AML-193 (cell line): ENCODE measurements around the gene GAS2L1.

Experiments
- DNase-seq, 2 experiments: peaks; one replicate each; lab custom pipeline; 2025; lab: John Stamatoyannopoulos, UW

GAS2L1 gene

GRCh38 chr22:29327089-29327764 is 20.8 kb downstream of the GAS2L1 start:
- DNase-seq = no peak

- DNase-seq = no peak
These were observed 21.6 kb downstream of the GAS2L1 start for GRCh38 chr22:29328055-29328454.

GRCh38 chr22:29328566-29329500 is 22.4 kb downstream of the GAS2L1 start:
- DNase-seq = no peak

- no peak for DNase-seq
These were observed 23.1 kb downstream of the GAS2L1 start for GRCh38 chr22:29329581-29329980.

- no peak for DNase-seq
These were observed 23.8 kb downstream of the GAS2L1 start for GRCh38 chr22:29330291-29330690.

- DNase-seq = no peak
These were observed 24.3 kb downstream of the GAS2L1 start for GRCh38 chr22:29330753-29331152.

GRCh38 chr22:29331213-29331612 is 24.8 kb downstream of the GAS2L1 start:
- no peak for DNase-seq

GRCh38 chr22:29331658-29332300 is 25.3 kb downstream of the GAS2L1 start:
- no peak for DNase-seq

- no peak for DNase-seq
These were observed 26.5 kb downstream of the GAS2L1 start for GRCh38 chr22:29332886-29333496.

GRCh38 chr22:29334148-29334547 is 27.7 kb downstream of the GAS2L1 start:
- no peak for DNase-seq

GRCh38 chr22:29334696-29335344 is 28.4 kb downstream of the GAS2L1 start:
- no peak for DNase-seq

GRCh38 chr22:29335656-29336055 is 29.2 kb downstream of the GAS2L1 start:
- DNase-seq = no peak

GRCh38 chr22:29336751-29337490 is 30.5 kb downstream of the GAS2L1 start:
- no peak for DNase-seq

GRCh38 chr22:29337631-29338284 is 31.3 kb downstream of the GAS2L1 start:
- DNase-seq = no peak

GRCh38 chr22:29338398-29338797 is 31.9 kb downstream of the GAS2L1 start:
- DNase-seq = no peak

- no peak for DNase-seq
These were observed 33.2 kb downstream of the GAS2L1 start for GRCh38 chr22:29339381-29340235.

GRCh38 chr22:29340566-29340965 is 34.1 kb downstream of the GAS2L1 start:
- DNase-seq = no peak

- no peak for DNase-seq
These were observed 34.8 kb downstream of the GAS2L1 start for GRCh38 chr22:29341056-29341848.

GRCh38 chr22:29341849-29342127 is 35.3 kb downstream of the GAS2L1 start:
- no peak for DNase-seq
